ENCODE data around the gene MAGEA9B. TPM values are rescaled to one million over a fixed set of nuclear protein-coding genes. Genes with fewer than 3 reads are reported as not detected.

The MAGEA9B gene
- total and polyA plus RNA-seq, 10 of the 15 experiments (the other 5 are each of a cell fraction or from before 2014, with no cell fraction given) = 0.08 TPM; not detected in 9

DNA sequence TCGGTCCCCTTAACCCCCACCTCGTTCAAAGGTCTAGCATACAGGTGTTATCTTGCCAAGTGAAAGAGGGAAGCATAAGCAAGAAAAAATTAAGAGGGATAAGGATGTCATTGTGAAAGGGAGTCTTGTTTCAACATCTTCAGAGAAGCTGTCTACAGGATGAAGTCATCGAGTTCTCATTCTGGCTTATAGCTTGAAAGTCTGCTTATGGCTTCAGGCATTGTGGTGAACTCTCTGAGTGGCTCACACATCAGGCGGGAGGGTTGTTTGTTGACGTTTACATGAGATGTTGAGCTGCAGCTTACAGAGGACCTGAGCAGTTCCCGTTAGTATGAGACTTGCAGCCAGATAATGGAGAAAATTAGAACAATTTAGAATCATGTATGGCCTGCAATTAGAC is 16.6 kb downstream of the MAGEA9B start:
- no peak overlapping the region for H3K4me2 ChIP-seq (ENCODE audit: control insufficient read depth, insufficient read depth)
- no peaks in the 10 kb centered on the region for H3K36me3 ChIP-seq (ENCODE audit: control insufficient read depth in 2 of 2, insufficient read depth in 2 of 2, low read length in 1 of 2)
- H2AFZ ChIP-seq (ENCODE audit: control insufficient read depth, low read depth, low read length) = no peak overlapping the region
- intact Hi-C loops (cut with micrococcal nuclease; ENCODE audit: unreplicated experiment) = no loop called here
- H3K4me3 ChIP-seq = no peak overlapping the region
- ChIA-PET POLR2A (no interaction called here), RAD21 (ENCODE audit: unreplicated experiment) (no interaction called here), CTCF (no interaction called here), SMC1A (ENCODE audit: uncharacterized antibody, unreplicated experiment) (no interaction called here)
- H3K9ac ChIP-seq (ENCODE audit: control insufficient read depth, insufficient read depth, low read length) = no peak overlapping the region
- H3K4me1 ChIP-seq (ENCODE audit: control insufficient read depth, insufficient read depth, low read length) = no peaks in the 10 kb centered on the region
- H3K27me3 ChIP-seq (replicated peaks in 1 of 2; ENCODE audit: control insufficient read depth in 2 of 2, insufficient read depth in 2 of 2, low read length in 1 of 2) = no peaks in the 10 kb centered on the region
- TF ChIP-seq POLR2AphosphoS2 (IDR thresholded peaks at IDR 0.05; ENCODE audit: low read depth, low read length) (no peak), ZNF622 (IDR thresholded peaks at IDR 0.05) (no peak), IKZF1 (conservative IDR thresholded peaks at IDR 0.05) (no peak), EED (IDR thresholded peaks at IDR 0.05; ENCODE audit: low read depth) (no peak), MYC (IDR thresholded peaks at IDR 0.05; ENCODE audit: insufficient read depth, insufficient read length, insufficient replicate concordance, low read length, severe bottlenecking) (no peak), ZZZ3 (IDR thresholded peaks at IDR 0.05; ENCODE audit: control insufficient read depth, insufficient read length, low read depth) (no peak), BRCA1 (IDR thresholded peaks at IDR 0.05; ENCODE audit: low read depth, low read length) (no peak), NFXL1 (IDR thresholded peaks at IDR 0.05; ENCODE audit: borderline replicate concordance) (no peak), SMARCA5 (IDR thresholded peaks at IDR 0.05) (no peak), RB1 (IDR thresholded peaks at IDR 0.05; ENCODE audit: borderline replicate concordance) (no peak), LARP7 (IDR thresholded peaks at IDR 0.05) (no peak)
- TF ChIP-seq, protein P1, sequence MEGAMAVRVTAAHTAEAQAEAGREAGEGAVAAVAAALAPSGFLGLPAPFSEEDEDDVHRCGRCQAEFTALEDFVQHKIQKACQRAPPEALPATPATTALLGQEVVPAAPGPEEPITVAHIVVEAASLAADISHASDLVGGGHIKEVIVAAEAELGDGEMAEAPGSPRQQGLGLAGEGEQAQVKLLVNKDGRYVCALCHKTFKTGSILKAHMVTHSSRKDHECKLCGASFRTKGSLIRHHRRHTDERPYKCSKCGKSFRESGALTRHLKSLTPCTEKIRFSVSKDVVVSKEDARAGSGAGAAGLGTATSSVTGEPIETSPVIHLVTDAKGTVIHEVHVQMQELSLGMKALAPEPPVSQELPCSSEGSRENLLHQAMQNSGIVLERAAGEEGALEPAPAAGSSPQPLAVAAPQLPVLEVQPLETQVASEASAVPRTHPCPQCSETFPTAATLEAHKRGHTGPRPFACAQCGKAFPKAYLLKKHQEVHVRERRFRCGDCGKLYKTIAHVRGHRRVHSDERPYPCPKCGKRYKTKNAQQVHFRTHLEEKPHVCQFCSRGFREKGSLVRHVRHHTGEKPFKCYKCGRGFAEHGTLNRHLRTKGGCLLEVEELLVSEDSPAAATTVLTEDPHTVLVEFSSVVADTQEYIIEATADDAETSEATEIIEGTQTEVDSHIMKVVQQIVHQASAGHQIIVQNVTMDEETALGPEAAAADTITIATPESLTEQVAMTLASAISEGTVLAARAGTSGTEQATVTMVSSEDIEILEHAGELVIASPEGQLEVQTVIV (IDR thresholded peaks at IDR 0.05; ENCODE audit: borderline replicate concordance, partially characterized antibody) = no peak
- TF ChIP-seq, protein P2, sequence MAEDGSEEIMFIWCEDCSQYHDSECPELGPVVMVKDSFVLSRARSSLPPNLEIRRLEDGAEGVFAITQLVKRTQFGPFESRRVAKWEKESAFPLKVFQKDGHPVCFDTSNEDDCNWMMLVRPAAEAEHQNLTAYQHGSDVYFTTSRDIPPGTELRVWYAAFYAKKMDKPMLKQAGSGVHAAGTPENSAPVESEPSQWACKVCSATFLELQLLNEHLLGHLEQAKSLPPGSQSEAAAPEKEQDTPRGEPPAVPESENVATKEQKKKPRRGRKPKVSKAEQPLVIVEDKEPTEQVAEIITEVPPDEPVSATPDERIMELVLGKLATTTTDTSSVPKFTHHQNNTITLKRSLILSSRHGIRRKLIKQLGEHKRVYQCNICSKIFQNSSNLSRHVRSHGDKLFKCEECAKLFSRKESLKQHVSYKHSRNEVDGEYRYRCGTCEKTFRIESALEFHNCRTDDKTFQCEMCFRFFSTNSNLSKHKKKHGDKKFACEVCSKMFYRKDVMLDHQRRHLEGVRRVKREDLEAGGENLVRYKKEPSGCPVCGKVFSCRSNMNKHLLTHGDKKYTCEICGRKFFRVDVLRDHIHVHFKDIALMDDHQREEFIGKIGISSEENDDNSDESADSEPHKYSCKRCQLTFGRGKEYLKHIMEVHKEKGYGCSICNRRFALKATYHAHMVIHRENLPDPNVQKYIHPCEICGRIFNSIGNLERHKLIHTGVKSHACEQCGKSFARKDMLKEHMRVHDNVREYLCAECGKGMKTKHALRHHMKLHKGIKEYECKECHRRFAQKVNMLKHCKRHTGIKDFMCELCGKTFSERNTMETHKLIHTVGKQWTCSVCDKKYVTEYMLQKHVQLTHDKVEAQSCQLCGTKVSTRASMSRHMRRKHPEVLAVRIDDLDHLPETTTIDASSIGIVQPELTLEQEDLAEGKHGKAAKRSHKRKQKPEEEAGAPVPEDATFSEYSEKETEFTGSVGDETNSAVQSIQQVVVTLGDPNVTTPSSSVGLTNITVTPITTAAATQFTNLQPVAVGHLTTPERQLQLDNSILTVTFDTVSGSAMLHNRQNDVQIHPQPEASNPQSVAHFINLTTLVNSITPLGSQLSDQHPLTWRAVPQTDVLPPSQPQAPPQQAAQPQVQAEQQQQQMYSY (CRISPR knock-in tag; IDR thresholded peaks at IDR 0.05) = no peak
- no peaks in the 10 kb centered on the region for H3K79me2 ChIP-seq (ENCODE audit: control insufficient read depth, insufficient read depth, low read length)
- WGBS (ENCODE audit: insufficient coverage, insufficient replicate concordance, low lambda C conversion rate, missing lambda C conversion rate) = 59% methylated on average over 6 of the region's 6 CpGs
- in situ Hi-C loops (cut with MboI) = no loop called here
- no peaks in the 10 kb centered on the region for H4K20me1 ChIP-seq (ENCODE audit: control insufficient read depth, insufficient read depth)
- DNase-seq (ENCODE audit: low read depth, low spot score) (no peak), ATAC-seq (no peak), FAIRE-seq (no peak)
- BruUV-seq (replicated peaks) = no TSS peak
- no peak overlapping the region for H3K27ac ChIP-seq (ENCODE audit: control insufficient read depth, insufficient read depth)
- H3K9me3 ChIP-seq (replicated peaks; ENCODE audit: control insufficient read depth, insufficient read depth, low read length) = no peaks in the 10 kb centered on the region
